ENCODE data around the gene SMARCA4.

- TF ChIP-seq, protein P1, sequence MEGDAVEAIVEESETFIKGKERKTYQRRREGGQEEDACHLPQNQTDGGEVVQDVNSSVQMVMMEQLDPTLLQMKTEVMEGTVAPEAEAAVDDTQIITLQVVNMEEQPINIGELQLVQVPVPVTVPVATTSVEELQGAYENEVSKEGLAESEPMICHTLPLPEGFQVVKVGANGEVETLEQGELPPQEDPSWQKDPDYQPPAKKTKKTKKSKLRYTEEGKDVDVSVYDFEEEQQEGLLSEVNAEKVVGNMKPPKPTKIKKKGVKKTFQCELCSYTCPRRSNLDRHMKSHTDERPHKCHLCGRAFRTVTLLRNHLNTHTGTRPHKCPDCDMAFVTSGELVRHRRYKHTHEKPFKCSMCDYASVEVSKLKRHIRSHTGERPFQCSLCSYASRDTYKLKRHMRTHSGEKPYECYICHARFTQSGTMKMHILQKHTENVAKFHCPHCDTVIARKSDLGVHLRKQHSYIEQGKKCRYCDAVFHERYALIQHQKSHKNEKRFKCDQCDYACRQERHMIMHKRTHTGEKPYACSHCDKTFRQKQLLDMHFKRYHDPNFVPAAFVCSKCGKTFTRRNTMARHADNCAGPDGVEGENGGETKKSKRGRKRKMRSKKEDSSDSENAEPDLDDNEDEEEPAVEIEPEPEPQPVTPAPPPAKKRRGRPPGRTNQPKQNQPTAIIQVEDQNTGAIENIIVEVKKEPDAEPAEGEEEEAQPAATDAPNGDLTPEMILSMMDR (conservative IDR thresholded peaks at IDR 0.05 in 1 of 2, IDR thresholded peaks at IDR 0.05 in 1 of 2; ENCODE audit: extremely low read depth in 1 of 2, insufficient read depth in 1 of 2, low read depth in 1 of 2, low read length in 2 of 2): no peak
- no peak for TF ChIP-seq EZH2 (IDR thresholded peaks at IDR 0.05; ENCODE audit: borderline replicate concordance, low read length)
Measured at GRCh38 chr19:11092181-11092538, 131.3 kb downstream of the SMARCA4 start.

Data from mammary epithelial cell (primary cell).